LNCAP (cell line): Measurements from ENCODE around the gene SYCP3.

Source experiments
- CTCF ChIP-seq: fragments of 450-650 bp; IDR thresholded peaks from 2 replicates; pipeline ENCODE4 v1.5.1; 2017; ENCODE audit warnings: mild to moderate bottlenecking

SYCP3 gene

GRCh38 chr12:101696251-101697196 is 42.7 kb downstream of the SYCP3 start:
- no peak for TF ChIP-seq CTCF

GRCh38 chr12:101695706-101696105 is 43.6 kb downstream of the SYCP3 start:
- no peak for TF ChIP-seq CTCF

GRCh38 chr12:101694986-101695385 is 44.3 kb downstream of the SYCP3 start:
- no peak for TF ChIP-seq CTCF

GRCh38 chr12:101694297-101694848 is 44.9 kb downstream of the SYCP3 start:
- no peak for TF ChIP-seq CTCF

GRCh38 chr12:101691503-101692096 is 47.7 kb downstream of the SYCP3 start:
- no peak for TF ChIP-seq CTCF

- no peak for TF ChIP-seq CTCF
Measured at GRCh38 chr12:101690544-101691098, 48.6 kb downstream of the SYCP3 start.

- TF ChIP-seq CTCF, result no peak
Measured at GRCh38 chr12:101686176-101686575, 53.1 kb downstream of the SYCP3 start.
